HUES6 (cell line): ENCODE measurements around the gene GNAO1.
A peak's percentile ranks its signal among the peaks of the same experiment; 100 is the strongest.

Source experiments
- H3K27ac ChIP-seq: 2 replicates; pipeline ENCODE4 v1.7.0; 2013; ENCODE audit warnings: low read depth, mild to moderate bottlenecking, low read length, inconsistent platforms
- H3K27me3 ChIP-seq: 2 replicates; pipeline ENCODE4 v1.6.1; 2013; ENCODE audit warnings: low read length; ENCODE audit not compliant: control insufficient read depth, insufficient read depth
- H3K36me3 ChIP-seq: 2 replicates; pipeline ENCODE4 v1.6.1; 2013; ENCODE audit warnings: low read length; ENCODE audit not compliant: control insufficient read depth, insufficient read depth
- H3K4me1 ChIP-seq: 2 replicates; pipeline ENCODE4 v1.6.1; 2013; ENCODE audit warnings: low read length; ENCODE audit not compliant: control insufficient read depth, insufficient read depth
- H3K4me3 ChIP-seq: 2 replicates; pipeline ENCODE4 v1.5.1; 2013; ENCODE audit warnings: low read depth, low read length
- H3K9ac ChIP-seq: one replicate; pipeline ENCODE4 v1.6.1; 2013; ENCODE audit warnings: mild to moderate bottlenecking, low read length
- H3K9me3 ChIP-seq: 2 replicates; pipeline ENCODE4 v1.6.1; 2013; ENCODE audit warnings: low read depth, low read length; ENCODE audit not compliant: control insufficient read depth, insufficient read depth

The GNAO1 gene

DNA sequence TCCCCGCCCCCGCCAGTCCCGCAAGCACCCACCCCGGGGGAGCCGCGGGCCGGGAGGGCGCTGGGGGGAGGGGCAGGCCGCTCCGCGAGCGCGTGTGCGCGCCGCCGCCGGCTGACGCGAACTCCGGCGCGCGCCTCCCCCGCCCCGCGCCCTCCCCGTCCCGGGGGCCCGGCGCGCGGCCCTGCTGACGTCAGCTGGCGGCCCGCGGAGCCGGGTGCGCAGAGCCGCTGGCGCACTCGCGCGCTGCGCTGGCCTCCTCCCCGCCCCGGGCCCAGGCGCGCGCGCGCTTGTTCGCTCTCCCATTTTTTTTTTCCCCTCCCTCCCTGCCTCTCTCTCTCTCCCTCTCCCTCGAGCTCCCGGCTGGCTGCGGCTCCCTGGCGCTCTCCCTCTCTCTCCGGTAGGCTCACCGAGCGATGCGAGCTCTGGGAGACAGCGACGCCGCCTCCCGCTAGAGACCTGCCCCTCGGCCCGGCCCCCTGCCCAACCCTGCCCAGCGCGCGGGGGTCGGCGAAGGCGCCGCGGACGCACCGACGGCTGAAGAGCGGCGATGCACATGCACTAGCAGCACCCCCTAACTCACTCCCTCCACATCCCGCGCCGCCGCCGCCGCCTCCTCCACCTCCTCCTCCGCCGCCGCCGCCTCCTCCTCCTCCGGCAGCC lies at the start of gene GNAO1:
TSS of gene GNAO1 (plus strand) at position 334 of the 660 bp plus-strand sequence. CDS start 747 bp downstream, outside the sequence.
- Histone ChIP-seq H3K4me1 (peaks cover 23% of the 10 kb centered on the region), H3K27ac (no peak within 1 kb of the TSS), H3K4me3 (peak within 1 kb of the TSS; percentile 90), H3K27me3 (peaks cover 56% of the 10 kb centered on the region), H3K36me3 (no peaks in the 10 kb centered on the region), H3K9ac (peak within 1 kb of the TSS; percentile 64), H3K9me3 (no peaks in the 10 kb centered on the region)

DNA sequence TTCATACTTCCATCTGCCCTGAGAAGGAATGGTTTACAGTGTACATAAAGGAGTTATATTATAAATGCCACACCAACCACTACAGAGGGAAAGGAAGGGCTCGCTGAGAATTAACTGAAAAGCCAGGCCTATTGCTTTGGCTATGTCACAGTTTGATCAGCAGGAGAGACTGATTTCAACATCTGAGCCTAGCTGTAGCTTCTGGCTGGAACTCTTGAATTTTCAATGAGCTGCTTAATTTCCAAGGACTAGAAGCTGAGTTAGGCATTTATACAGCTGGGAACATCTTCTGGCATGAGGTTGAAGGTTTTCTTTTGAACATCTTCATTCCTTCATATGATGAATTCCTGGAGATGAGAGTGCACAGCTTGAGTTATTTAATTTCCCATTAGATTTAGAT lies 47.6 kb upstream of the GNAO1 start:
- H3K27me3 ChIP-seq: no peaks in the 10 kb centered on the region
- no peak overlapping the region for H3K27ac ChIP-seq

DNA sequence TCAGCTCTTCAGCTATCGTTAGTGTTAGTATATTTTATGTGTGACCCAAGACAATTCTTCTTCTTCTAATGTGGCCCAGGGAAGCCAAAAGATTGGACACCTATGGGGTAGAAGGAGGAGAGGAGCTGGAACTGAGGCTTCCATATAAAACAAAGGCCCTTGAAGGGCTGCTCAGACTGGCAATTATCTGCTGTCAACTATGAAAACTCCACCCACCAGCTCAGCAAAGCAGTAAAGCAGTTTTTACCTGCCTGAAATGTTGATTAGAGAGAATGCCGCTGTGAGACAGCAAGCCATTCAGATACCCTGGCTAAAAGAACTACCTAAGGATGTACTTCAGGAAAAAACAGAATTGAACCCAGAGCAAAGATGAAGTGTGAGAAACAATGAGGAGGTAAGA lies 45.9 kb upstream of the GNAO1 start:
- Histone ChIP-seq H3K27me3 (no peaks in the 10 kb centered on the region), H3K9ac (no peak overlapping the region), H3K36me3 (no peaks in the 10 kb centered on the region), H3K4me3 (no peak overlapping the region), H3K27ac (no peak overlapping the region), H3K9me3 (no peaks in the 10 kb centered on the region), H3K4me1 (no peaks in the 10 kb centered on the region)

More for the DNA sequence above, 47.6 kb upstream of the GNAO1 start:
- H3K4me1 ChIP-seq: no peaks in the 10 kb centered on the region
- H3K36me3 ChIP-seq: no peaks in the 10 kb centered on the region
- no peak overlapping the region for H3K4me3 ChIP-seq
- H3K9ac ChIP-seq: no peak overlapping the region
- no peaks in the 10 kb centered on the region for H3K9me3 ChIP-seq

DNA sequence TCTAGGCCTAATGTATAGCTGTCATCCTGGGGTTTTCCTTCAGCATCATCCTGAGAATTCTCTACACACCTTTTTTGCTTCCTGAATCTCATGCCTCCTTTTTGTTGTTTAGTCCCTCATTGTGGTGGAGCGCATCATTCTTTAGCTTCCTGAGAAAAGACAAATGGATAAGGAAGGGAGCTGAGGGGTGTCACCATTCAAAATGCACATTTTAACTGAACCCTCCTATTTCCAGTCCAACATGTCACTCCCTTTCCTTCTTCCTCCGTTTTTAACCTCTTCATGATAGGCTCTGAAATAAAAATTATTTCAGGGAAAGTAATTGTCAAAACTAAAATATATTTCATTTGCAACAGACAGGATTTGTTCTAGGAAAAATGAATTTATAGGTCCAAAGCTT lies 39.7 kb upstream of the GNAO1 start:
- Histone ChIP-seq H3K9ac (no peak overlapping the region), H3K4me1 (no peaks in the 10 kb centered on the region), H3K27me3 (no peaks in the 10 kb centered on the region), H3K36me3 (no peaks in the 10 kb centered on the region), H3K27ac (no peak overlapping the region), H3K9me3 (peaks cover 7% of the 10 kb centered on the region; the same call in 1 of the 2 replicates), H3K4me3 (no peak overlapping the region)

DNA sequence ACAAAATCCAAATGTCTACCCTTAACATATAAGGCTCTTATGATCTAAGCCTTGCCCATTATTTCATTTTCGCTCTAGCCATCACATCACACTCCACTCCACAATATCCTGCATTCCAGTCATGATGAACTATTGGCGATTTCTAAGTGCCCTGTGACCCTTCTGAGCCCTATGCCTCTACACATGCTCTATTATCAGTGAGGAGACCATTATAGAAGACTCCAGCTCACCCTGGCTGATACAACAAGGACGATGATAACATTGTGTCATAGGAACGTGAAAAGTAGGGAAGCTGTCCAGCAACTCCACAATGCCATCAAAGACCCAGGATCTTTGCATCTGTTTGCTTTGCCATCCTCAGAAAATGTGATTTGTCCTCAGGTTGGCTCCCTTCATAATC lies 29.6 kb upstream of the GNAO1 start:
- Histone ChIP-seq H3K4me3 (no peak overlapping the region), H3K9me3 (no peaks in the 10 kb centered on the region), H3K9ac (no peak overlapping the region), H3K4me1 (no peaks in the 10 kb centered on the region), H3K36me3 (no peaks in the 10 kb centered on the region), H3K27ac (no peak overlapping the region), H3K27me3 (no peaks in the 10 kb centered on the region)

DNA sequence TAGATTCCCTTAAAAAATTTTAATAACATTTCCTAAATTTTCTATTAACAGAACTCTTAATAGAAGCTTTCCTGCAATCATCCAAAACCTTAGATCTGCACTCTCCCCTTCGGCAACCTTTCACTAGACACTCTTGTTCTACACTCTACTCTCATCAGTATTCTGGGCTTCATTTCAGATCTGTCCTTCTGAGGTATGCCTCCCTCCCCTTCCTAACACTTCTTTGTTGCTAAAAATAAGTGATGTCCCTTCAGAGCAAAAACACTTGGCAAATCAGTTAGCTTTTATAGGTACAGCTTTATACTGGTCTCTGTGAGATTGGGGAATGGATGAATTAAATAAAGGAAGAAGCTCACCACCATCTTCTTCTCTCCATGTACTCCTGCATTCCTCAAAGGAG lies 28.2 kb upstream of the GNAO1 start:
- Histone ChIP-seq H3K9me3 (no peaks in the 10 kb centered on the region), H3K4me3 (no peak overlapping the region), H3K27ac (no peak overlapping the region), H3K27me3 (no peaks in the 10 kb centered on the region), H3K4me1 (no peaks in the 10 kb centered on the region), H3K9ac (no peak overlapping the region), H3K36me3 (no peaks in the 10 kb centered on the region)

DNA sequence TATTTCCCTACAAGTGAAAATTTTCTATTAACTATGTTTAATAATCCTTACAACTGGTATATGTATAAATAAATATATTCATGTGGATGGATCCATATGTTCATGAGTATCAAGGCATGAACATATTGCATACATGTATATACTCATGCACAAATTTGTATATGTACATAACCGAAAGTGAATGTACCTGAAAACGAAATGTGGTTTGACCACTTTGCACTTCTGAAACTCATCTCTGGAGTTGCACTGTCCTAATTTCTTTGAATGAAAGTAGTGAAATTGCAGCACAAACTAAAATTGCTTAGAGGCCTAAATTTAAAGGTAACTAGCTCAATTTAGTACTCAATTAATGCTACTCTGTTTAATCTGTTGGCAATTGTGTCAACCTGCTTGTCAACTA lies 27.4 kb upstream of the GNAO1 start:
- H3K27me3 ChIP-seq: no peaks in the 10 kb centered on the region
- no peaks in the 10 kb centered on the region for H3K4me1 ChIP-seq
- no peak overlapping the region for H3K9ac ChIP-seq
- H3K36me3 ChIP-seq: no peaks in the 10 kb centered on the region
- H3K9me3 ChIP-seq: no peaks in the 10 kb centered on the region
- no peak overlapping the region for H3K27ac ChIP-seq
- H3K4me3 ChIP-seq: no peak overlapping the region

DNA sequence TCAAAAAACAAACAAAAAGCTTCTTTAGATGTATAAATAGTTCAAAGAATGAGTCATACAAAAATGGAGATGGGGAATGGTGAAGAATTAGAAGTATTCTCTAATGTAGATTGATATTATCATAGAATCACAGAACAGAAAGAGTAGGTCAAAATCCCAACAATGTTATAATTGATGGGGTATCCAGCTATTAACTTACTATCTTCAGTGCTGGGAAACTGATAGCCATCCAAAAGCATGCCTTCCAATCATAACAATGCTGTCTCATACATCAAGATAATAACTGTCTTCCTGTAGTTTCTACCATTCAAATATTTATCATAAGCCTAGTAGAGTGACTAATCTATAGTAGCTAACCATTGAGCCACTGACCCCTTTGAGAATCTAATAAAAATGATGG lies 26.7 kb upstream of the GNAO1 start:
- H3K9me3 ChIP-seq: no peaks in the 10 kb centered on the region
- H3K36me3 ChIP-seq: no peaks in the 10 kb centered on the region
- no peak overlapping the region for H3K9ac ChIP-seq
- H3K27ac ChIP-seq: no peak overlapping the region
- no peaks in the 10 kb centered on the region for H3K4me1 ChIP-seq
- no peaks in the 10 kb centered on the region for H3K27me3 ChIP-seq
- no peak overlapping the region for H3K4me3 ChIP-seq

DNA sequence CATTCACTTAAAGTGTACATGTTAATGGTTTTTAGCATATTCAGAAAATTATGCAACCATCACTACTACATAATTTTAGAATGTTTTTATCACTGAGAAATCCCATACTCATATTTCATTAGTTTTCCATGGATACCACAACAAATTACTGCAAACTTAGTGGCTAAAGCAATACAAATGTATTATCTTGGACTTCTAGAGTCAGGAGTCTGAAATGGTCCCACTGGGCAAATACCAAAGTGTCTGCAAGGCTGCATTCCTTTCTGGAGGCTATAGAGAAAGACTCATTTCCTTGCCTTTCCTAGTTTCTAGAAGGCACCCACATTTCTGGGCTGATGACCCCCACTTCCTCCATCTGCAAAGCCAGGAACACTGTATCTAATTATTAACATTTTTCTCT lies 16.9 kb upstream of the GNAO1 start:
- H3K27me3 ChIP-seq: no peaks in the 10 kb centered on the region
- no peaks in the 10 kb centered on the region for H3K36me3 ChIP-seq
- H3K9ac ChIP-seq: no peak overlapping the region
- H3K4me1 ChIP-seq: no peaks in the 10 kb centered on the region
- no peak overlapping the region for H3K27ac ChIP-seq
- H3K9me3 ChIP-seq: peaks cover 2% of the 10 kb centered on the region; the same call in 1 of the 2 replicates
- H3K4me3 ChIP-seq: no peak overlapping the region

DNA sequence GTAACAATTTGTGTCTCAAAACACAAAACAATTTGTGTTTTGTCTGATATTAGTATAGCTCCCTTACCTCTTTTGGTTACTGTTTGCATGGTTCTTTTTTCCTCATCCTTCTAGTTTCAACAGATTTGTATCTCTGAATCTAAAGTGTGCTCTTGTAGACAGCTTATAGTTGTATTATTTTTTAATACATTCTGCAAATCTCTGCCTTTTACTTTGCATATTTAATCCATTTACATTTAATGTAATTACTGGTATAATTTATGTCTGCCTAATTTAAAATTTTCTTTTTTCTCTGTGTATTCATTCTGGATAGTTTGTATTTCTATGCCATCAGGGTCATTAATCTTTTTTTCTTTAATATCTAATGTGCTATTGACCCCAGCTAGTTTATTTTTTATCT lies 9.9 kb upstream of the GNAO1 start:
- Histone ChIP-seq H3K4me3 (no peak overlapping the region), H3K9me3 (0 out of 2 replicates have a peak, but pooled peaks cover 3% of the 10 kb centered on the region), H3K4me1 (no peaks in the 10 kb centered on the region), H3K27ac (no peak overlapping the region), H3K36me3 (no peaks in the 10 kb centered on the region), H3K27me3 (no peaks in the 10 kb centered on the region), H3K9ac (no peak overlapping the region)

DNA sequence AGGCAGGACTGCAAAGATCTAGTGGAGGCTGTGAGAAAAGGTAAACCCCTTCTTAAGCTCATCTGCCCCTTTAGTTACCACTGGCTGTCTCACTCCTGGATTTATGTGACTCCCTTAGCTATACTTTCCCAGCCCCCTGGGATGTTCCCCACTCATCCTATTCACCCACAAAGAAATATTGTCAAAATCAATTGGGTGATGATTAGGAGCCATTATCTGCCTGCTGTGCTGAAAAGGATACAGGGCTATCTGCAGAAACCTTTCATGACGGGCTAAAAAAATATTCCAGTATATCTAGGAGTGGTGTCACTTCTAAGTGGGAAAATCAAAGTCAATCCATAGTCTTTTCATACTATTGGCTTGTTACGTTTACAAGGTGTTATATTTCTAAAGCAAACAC lies 8.0 kb upstream of the GNAO1 start:
- Histone ChIP-seq H3K9me3 (0 out of 2 replicates have a peak, but pooled peaks cover 3% of the 10 kb centered on the region), H3K27me3 (peaks cover 6% of the 10 kb centered on the region), H3K36me3 (no peaks in the 10 kb centered on the region), H3K9ac (no peak overlapping the region), H3K27ac (no peak overlapping the region), H3K4me3 (no peak overlapping the region), H3K4me1 (no peaks in the 10 kb centered on the region)
